GOT3 (cell line): ENCODE results near the gene SFRP5.

Experiments
- DNase-seq: peaks from one replicate; lab custom pipeline; 2025; ENCODE audit warnings: mixed read lengths; lab: John Stamatoyannopoulos, UW

SFRP5 gene

GRCh38 chr10:97765201-97765600 lies 6.6 kb downstream of the SFRP5 start:
- DNase-seq, result no peak

DNA sequence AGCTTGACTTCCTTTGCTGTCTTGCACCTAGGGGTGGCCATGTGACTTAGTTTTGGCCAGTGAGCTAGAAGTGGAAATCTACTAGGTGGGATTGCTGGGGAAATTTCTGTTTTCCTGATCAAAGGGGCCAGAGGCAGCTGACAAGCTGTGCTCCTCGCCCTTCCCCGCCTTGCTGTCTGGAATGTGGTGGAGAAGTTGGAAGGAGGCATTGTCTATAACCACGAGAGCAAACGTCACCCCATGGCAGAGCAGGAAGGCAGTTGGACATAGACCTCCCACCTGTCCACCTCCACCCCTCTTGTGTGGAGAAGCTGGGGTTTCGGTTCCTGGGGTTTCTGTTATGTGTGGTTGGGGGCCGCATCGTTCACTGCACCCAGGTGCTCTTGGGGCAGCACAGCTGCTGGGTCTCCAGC lies 7.3 kb downstream of the SFRP5 start:
- no peak for DNase-seq

GRCh38 chr10:97763947-97764346 lies 7.9 kb downstream of the SFRP5 start:
- no peak for DNase-seq

DNA sequence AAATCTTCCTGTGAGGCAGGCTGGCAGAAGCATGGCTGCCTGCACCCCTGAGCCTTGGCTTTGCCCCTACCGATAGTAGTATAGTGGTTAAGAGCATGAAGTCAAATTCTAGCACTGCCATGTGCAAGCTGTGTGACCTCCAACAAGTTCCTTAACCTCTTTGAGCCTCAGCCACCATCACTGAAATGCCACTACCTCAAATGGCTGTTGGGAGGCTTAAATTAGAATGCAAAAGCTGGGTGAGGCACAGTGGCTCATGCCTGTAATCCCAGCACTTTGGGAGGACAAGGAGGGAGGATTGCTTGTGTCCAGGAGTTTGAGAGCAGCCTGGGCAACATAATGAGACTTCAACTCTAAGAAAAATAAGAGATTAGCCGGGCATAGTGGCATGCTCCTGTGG lies 8.4 kb downstream of the SFRP5 start:
- no peak for DNase-seq

DNA sequence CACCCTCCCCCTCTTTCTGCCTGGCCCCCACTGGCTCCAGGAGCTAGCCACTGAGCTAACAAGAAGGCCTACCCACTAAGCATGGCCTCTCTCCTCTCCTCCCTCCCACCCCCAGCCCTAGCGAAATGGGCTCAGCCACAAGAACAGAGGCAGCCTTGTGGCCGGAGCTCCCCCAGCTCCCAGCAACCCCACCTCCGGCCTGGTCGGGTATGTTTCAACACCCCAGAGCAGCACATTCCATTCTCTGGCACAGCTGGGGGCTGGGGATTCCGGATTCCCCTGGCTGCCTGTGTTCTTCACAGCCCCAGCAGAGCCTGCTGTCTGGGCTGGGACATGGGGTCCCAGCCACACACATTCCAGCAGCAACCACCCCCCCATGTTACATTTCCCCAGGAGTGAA lies 9.0 kb downstream of the SFRP5 start:
- DNase-seq, result no peak

GRCh38 chr10:97762056-97762455 lies 9.7 kb downstream of the SFRP5 start:
- DNase-seq, result no peak

GRCh38 chr10:97761331-97761865 lies 10.4 kb downstream of the SFRP5 start:
- DNase-seq, result no peak

DNA sequence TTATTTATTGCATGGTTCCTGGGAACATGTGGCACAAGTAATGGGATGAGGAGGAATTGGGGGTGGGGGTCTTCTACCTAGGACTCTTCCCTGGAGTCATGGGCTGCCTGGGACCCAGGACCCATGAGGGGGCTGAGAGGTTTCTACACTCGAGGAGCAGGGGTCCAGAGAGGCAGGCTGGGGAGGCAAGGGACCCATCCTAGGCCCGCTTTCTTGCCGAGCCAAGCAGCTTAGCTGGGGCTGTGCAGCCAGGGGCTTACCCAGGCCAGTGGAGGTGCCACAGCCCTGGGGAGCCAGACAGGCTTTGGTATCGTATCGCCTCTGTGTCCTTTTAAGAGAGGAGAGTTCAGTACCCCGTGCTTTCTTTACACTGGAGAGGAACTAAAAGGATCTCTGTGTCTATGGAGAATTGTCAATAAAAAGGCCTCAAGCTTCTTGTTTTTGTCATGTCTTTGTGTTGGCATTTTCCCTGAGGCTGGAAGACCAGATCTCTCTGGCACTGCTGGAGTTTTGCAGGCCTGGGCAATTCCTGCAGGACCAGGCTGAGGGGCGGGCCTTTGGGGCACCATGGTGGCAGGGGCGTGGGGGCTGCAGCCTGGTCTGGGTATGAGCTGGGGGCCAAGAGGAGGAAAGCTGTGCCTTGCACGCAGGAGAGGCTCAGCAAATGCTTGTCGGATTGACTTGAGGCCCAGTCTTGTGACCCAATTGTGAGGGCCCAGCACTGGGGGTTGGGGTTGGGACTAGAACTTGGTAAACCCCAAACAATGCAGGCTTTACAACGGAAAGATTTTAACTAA lies 11.1 kb downstream of the SFRP5 start:
- no peak for DNase-seq

DNA sequence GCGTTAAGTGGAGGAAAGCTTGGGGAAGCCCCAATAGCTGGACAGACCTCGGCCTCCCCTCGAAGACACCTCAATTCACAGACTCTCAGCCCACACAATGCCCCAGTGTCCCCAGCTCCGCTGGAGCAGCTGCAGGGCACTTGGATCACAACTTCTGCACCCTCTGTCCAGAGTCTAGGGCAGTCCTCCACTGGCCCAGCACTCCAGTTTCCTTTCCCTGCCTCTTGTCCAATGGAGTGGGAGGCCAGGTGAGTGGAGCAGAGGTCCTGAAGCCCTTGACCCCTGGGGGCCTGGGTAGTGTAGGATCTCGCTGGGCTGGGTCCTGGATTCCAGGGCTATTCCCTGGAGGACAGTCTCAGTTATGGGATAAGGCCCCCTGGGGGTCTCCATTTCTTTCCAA lies 11.9 kb downstream of the SFRP5 start:
- DNase-seq, result no peak

GRCh38 chr10:97759158-97759887 lies 12.5 kb downstream of the SFRP5 start:
- no peak for DNase-seq

DNA sequence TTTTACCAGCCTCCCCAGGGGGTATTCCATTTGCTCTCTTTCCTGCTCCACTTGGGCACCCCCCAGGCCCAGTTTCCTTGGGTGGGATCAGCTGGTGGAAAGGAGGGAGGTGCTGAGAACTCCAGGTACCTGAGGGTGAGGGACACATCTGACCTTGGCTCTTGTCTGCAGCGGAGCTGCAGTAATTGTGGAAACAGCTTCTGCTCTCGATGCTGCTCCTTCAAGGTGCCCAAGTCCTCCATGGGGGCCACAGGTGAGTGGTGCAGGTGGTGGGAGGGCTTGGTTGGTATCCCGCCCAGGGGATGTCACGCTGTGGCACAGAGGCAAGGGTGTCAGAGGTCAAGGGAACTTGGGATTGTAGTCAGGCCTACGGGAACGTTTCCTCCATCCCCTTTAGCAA lies 14.3 kb downstream of the SFRP5 start:
- DNase-seq, result no peak

DNA sequence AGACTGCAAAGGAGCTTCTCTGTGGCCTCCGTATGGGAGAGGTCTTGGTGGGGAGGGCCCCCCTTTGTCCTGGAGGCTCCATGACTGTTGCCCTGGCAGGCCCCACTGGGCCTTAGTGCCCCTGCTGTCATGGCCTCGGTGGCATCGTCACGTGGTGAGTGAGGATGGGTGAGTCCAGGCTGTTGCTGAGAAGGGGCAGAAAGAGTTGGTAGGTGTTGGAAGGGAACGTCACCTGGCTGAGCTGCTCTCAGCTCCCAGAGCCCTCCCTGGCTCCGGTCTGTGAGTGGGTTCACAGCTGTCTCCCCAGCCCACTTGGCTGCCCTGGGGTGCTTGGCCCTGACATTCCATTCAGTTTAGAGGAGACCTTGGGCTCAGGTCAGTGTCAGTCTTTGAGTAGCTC lies 16.1 kb downstream of the SFRP5 start:
- DNase-seq, result no peak

DNA sequence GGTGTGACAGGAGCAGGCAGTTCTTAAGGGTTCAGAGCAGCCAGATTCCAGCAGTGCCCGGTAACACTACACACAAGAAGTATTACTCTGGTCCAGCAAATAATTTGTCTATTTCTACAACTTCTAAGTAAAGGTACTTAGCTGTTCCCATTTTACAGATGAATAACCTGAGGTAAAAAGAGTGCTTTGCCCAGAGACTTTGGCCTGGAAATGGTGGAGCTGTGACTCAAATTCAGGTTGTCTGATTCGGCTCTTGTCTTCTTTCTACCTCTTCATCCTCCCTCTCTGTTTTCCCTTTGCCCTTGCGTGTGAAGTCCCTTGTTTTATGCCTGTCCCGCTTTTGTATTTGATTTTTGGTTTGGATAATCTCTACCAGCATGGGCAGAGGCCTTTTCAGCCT lies 17.1 kb downstream of the SFRP5 start:
- no peak for DNase-seq

- DNase-seq, result no peak
Measured at GRCh38 chr10:97752956-97753355, 18.8 kb downstream of the SFRP5 start.

GRCh38 chr10:97748116-97748515 lies 23.7 kb downstream of the SFRP5 start:
- DNase-seq, result no peak

GRCh38 chr10:97747573-97747972 lies 24.2 kb downstream of the SFRP5 start:
- DNase-seq, result no peak

DNA sequence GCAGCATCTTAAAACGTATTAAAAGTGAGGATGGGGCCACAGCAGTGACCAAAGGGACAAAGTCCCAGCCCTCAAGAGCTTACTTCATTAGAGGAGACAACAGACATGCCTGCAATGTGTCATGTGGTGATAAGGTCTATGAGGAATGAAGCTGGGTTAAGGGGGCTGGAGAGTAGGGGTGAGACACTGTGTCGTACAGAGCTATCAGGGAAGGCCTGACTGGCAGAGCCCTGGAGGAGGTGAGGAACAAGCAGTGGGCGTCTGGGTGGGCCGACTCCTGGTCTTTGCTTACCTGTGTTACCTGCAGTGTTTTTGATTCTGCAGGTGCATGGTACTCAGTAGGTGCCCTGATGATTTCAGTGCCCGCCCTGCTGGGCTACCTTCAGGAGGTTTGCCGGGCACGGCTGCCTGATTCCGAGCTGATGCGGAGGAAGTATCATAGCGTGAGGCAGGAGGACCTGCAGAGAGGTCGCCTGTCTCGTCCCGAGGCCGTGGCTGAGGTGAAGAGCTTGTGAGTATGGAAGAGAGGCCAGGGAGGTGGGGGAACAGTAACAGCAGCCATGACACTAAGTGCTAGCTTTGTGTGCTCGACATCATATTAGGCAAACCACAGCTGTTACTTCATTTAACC lies 27.3 kb downstream of the SFRP5 start:
- DNase-seq, result no peak

DNA sequence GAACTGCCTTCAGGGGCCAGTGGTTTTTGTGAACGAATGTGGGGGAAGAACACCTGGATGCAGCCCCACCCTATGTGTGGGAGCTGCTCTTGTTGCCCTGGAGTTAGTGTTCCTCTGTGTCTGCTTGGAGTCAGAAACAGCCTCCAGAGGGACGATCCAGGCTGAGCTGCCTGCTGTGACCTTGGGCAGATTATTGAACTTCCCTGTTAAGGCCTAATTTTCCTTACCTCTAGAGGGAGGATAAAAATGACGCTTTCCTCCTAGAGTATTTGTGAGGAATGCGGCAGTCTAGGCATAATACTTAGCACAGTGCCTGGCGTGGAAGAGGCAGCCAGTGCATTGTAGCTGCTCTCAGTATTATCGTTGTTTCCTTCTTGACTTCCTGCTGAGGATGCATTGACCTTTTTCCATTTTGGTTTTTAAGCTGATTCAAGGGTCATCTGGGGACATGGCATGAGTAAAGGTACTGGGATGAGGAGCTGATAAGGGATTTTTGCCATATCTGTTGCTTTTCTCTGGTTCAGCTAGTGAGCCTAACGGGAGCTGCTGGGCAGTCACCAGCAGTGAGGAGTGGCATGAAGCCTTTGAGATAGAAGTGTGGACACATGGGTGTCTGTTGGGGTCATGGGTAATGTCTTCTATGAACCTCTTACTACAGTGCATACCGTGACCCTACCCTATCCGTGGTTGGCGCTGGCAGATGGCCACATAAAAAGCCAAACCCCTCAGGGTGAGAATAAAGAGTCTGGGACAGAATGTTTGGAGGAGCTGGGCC lies 28.4 kb downstream of the SFRP5 start:
- no peak for DNase-seq

GRCh38 chr10:97740613-97741012 lies 31.2 kb downstream of the SFRP5 start:
- no peak for DNase-seq

- no peak for DNase-seq
Measured at GRCh38 chr10:97738616-97739015, 33.2 kb downstream of the SFRP5 start.

DNA sequence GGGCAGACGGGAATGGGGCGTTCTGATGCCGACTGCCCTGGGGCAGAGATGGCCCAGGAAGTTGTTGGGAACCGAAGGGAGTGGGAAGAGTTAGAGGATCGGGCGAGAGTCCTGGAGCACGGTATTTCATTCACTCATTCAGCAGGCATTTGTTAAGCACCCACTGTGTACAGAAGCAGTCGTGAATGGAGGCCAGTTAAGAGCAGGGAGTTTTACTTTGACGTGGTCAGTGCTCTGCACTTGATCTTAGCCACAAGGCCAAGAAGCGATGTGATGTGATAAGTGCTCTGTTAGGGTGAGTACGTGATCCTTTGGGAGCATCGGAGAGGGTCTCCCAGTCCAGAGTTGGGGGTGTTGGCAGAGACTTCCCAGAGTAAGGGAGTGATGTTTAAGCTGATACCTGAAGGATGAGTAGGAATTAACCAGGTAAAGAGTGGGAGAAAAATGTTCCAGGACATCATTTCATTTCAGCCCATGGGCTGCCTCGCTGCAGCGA lies 34.0 kb downstream of the SFRP5 start:
- no peak for DNase-seq
